ENCODE measurements around the gene ACTN3. TPM values are rescaled to one million over a fixed set of nuclear protein-coding genes. Genes with fewer than 3 reads are reported as not detected.
A peak's percentile ranks its signal among the peaks of the same experiment; 100 is the strongest.

Gene ACTN3
- total RNA-seq, 1 experiment from 2014 or later: not detected

DNA sequence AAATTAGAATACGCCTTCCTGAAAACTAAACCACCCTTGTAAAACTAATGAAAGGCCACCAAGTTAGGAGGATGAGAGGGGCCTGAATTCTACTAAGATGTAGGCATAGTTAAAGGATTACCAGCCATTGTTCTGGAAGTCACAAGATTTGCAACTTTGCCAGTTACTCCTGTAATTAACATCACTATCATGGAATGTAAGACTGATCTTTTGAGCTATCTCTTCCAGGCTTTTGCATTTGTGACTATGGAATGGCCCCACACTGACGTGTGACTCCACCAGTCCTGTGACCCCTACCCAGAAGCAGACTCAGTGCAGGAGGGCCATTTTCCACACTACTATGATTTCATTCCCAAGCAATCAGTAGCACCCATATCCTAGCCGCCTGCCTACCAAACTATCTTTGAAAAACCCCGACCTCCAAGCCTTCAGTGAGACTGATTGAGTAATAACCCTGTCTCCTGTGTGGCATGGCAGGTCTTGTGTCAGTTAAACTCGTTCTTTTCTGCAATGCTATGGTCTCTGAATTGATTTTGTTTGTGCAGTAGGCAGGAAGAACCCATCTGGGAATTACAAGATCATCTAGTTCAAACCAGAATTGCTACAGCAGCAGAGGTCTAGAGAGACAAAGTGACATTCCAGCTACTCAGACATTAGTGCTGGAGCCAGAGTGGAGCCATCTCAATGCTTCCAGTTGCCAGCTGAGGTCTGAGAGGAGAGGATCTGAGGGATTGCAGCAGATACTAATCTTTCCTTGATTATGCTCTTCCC lies 23.6 kb downstream of the ACTN3 start:
- CTCF ChIA-PET: interaction anchor here (1.0 to 1.2 kb wide), 2 partner anchors 22 to 131 kb away, joined by 4 to 5 read pairs; partner anchors contain the start of genes CCDC87, CCS and MRPL11
- intact Hi-C loops (cut with micrococcal nuclease; ENCODE audit: unreplicated experiment): no loop called here
- Histone ChIP-seq H3K4me3 (ENCODE audit: low read depth, low read length) (no peak overlapping the region), H3K9me3 (no peaks in the 10 kb centered on the region), H3K36me3 (ENCODE audit: control insufficient read depth, insufficient read depth, low read length) (no peaks in the 10 kb centered on the region), H3K4me1 (no peaks in the 10 kb centered on the region), H3K27me3 (replicated peaks; ENCODE audit: control insufficient read depth, insufficient read depth, low read length) (no peaks in the 10 kb centered on the region)
- Mint-ChIP-seq H3K9me3 (ENCODE audit: unreplicated experiment) (peaks cover 11% of the 10 kb centered on the region), H3K4me1 (ENCODE audit: low read depth, unreplicated experiment) (peaks cover 16% of the 10 kb centered on the region), H3K27me3 (ENCODE audit: insufficient read depth, unreplicated experiment) (peaks cover 4% of the 10 kb centered on the region), H3K4me3 (ENCODE audit: unreplicated experiment) (no peak overlapping the region), H3K27ac (ENCODE audit: unreplicated experiment) (no peak overlapping the region), H3K36me3 (ENCODE audit: insufficient read depth, unreplicated experiment) (no peaks in the 10 kb centered on the region)
- no TSS peak for BruUV-seq (replicated peaks)
- DNase-seq: no peak
- TF ChIP-seq, protein P1, sequence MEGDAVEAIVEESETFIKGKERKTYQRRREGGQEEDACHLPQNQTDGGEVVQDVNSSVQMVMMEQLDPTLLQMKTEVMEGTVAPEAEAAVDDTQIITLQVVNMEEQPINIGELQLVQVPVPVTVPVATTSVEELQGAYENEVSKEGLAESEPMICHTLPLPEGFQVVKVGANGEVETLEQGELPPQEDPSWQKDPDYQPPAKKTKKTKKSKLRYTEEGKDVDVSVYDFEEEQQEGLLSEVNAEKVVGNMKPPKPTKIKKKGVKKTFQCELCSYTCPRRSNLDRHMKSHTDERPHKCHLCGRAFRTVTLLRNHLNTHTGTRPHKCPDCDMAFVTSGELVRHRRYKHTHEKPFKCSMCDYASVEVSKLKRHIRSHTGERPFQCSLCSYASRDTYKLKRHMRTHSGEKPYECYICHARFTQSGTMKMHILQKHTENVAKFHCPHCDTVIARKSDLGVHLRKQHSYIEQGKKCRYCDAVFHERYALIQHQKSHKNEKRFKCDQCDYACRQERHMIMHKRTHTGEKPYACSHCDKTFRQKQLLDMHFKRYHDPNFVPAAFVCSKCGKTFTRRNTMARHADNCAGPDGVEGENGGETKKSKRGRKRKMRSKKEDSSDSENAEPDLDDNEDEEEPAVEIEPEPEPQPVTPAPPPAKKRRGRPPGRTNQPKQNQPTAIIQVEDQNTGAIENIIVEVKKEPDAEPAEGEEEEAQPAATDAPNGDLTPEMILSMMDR (IDR thresholded peaks at IDR 0.05; ENCODE audit: insufficient read depth in 1 of 2, low read depth in 1 of 2, low read length in 1 of 2, severe bottlenecking in 1 of 2, unreplicated experiment in 1 of 2): no peak
- POLR2A ChIA-PET: interaction anchor here (1.6 kb wide), 1 partner anchor 46 kb away, joined by 6 read pairs; the partner anchor contains the start of gene RBM14

DNA sequence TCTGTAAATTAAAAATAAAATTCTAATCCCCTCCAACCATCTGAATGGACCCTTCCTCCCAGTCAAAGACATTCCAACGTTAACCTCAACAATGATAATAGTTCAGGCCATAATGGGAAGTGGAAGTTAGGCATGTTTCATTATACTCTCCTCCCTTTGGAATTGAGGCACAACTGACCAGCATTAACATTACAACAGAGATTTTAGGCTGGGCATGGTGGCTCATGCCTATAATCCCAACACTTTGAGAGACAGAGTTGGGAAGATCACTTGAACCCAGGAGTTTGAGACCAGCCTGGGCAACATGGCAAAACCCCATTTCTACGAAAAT lies 24.1 kb downstream of the ACTN3 start:
- Mint-ChIP-seq H3K9me3 (ENCODE audit: unreplicated experiment) (peaks cover 11% of the 10 kb centered on the region), H3K27me3 (ENCODE audit: insufficient read depth, unreplicated experiment) (peaks cover 6% of the 10 kb centered on the region), H3K4me3 (ENCODE audit: unreplicated experiment) (no peak overlapping the region), H3K4me1 (ENCODE audit: low read depth, unreplicated experiment) (peaks cover 20% of the 10 kb centered on the region), H3K36me3 (ENCODE audit: insufficient read depth, unreplicated experiment) (no peaks in the 10 kb centered on the region), H3K27ac (ENCODE audit: unreplicated experiment) (no peak overlapping the region)
- Histone ChIP-seq H3K36me3 (ENCODE audit: control insufficient read depth, insufficient read depth, low read length) (no peaks in the 10 kb centered on the region), H3K27me3 (replicated peaks; ENCODE audit: control insufficient read depth, insufficient read depth, low read length) (no peaks in the 10 kb centered on the region), H3K9me3 (no peaks in the 10 kb centered on the region), H3K4me1 (no peaks in the 10 kb centered on the region), H3K4me3 (ENCODE audit: low read depth, low read length) (no peak overlapping the region)
- DNase-seq: no peak
- ChIA-PET CTCF (interaction anchor here (0.7 to 1.0 kb wide), 2 partner anchors 132 to 145 kb away, joined by 4 to 7 read pairs; partner anchors contain the start of gene MRPL11), POLR2A (no interaction called here)
- TF ChIP-seq, protein P1 (IDR thresholded peaks at IDR 0.05; ENCODE audit: insufficient read depth in 1 of 2, low read depth in 1 of 2, low read length in 1 of 2, severe bottlenecking in 1 of 2, unreplicated experiment in 1 of 2): no peak
- intact Hi-C loops (cut with micrococcal nuclease; ENCODE audit: unreplicated experiment): no loop called here
- BruUV-seq (replicated peaks): no TSS peak

DNA sequence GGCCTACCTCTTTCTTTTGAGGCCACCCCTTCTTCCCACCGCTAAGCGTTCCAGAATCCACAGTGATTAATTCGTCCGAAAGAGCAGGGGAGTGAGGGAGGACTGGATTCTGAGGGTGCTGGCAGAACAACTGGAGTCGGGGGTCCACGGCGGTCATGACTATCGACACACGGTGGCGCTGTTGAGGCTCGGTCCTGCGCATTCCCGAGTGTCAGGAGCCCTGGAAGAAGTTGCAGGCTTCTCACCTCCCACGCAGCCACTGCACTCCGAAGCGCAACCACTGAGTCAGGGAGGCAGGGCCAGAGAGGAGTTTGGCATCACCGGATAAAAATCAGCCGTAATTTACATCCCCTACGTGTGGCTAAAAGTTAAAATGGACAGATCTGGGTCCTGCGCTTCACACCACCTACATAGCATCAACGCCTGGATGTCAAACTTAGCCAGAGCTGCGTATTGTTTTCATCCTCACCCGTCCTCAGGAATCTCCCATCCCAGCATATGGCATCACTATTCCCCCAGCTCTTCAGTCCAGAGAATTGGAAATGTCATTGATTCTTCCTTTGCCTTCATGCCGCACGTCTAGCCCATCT lies 32.4 kb downstream of the ACTN3 start:
- no peaks in the 10 kb centered on the region for H3K36me3 ChIP-seq (ENCODE audit: control insufficient read depth, insufficient read depth, low read length)
- DNase-seq: peak; percentile 75 to 85
- no TSS peak for BruUV-seq (replicated peaks)
- no peaks in the 10 kb centered on the region; the same call in 1 of the 2 replicates for H3K27me3 ChIP-seq (replicated peaks; ENCODE audit: control insufficient read depth, insufficient read depth, low read length)
- no peaks in the 10 kb centered on the region for H3K36me3 Mint-ChIP-seq (ENCODE audit: insufficient read depth, unreplicated experiment)
- H3K27ac Mint-ChIP-seq (ENCODE audit: unreplicated experiment): no peak overlapping the region
- no peaks in the 10 kb centered on the region for H3K4me1 ChIP-seq
- intact Hi-C loops (cut with micrococcal nuclease; ENCODE audit: unreplicated experiment): loop anchor here (1.0 to 5.0 kb wide), 2 partner anchors 99 to 253 kb away; no protein-coding TSS in a partner anchor
- ChIA-PET POLR2A (no interaction called here), CTCF (interaction anchor here (0.7 to 0.9 kb wide), 2 partner anchors 11 to 99 kb away, joined by 3 to 4 read pairs; partner anchors contain the start of gene CTSF)
- peaks cover 18% of the 10 kb centered on the region for H3K9me3 ChIP-seq
- no peak overlapping the region for H3K4me3 ChIP-seq (ENCODE audit: low read depth, low read length)
- H3K9me3 Mint-ChIP-seq (ENCODE audit: unreplicated experiment): peaks cover 29% of the 10 kb centered on the region
- H3K27me3 Mint-ChIP-seq (ENCODE audit: insufficient read depth, unreplicated experiment): peaks cover 6% of the 10 kb centered on the region
- TF ChIP-seq, protein P1 (IDR thresholded peaks at IDR 0.05; ENCODE audit: insufficient read depth in 1 of 2, low read depth in 1 of 2, low read length in 1 of 2, severe bottlenecking in 1 of 2, unreplicated experiment in 1 of 2): peak; percentile 88 to 95
- H3K4me3 Mint-ChIP-seq (ENCODE audit: unreplicated experiment): no peak overlapping the region
- peaks cover 15% of the 10 kb centered on the region for H3K4me1 Mint-ChIP-seq (ENCODE audit: low read depth, unreplicated experiment)
